ENCODE data around the gene CHCHD6.

The CHCHD6 gene

DNA sequence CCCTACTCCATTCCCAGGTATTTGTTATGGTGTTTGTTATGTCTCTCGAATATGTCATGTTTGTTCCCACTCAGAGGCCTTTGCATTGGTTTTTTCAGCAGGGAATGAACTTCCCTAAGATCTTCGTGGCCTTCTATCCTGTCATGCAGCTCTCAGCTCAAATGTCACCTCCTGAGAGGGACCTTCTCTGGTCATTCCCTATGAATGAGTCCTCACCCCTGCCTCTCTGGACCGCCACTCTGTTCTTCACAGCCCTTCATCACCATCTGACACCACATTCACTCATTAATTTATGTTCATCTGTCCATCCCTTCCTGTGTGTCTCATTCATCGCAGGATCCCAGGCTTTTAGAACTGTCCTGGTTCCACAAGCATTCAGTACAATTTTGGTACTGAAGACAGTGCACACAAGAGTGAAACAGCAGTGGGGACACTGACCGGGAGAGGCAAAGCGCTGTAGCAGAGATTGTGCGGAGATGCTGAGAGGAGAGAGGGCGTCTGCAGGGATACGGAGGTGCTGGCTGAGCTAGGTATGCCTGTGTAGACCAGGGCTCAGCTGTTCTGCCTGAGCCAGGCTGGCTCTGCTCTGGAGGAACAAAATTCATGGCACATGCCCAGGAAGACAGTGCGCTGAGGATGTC, 132.3 kb downstream of the CHCHD6 start:
- Mint-ChIP-seq H3K9me3 (no peaks in the 10 kb centered on the region), H3K4me1 (ENCODE audit: low read depth) (no peaks in the 10 kb centered on the region), H3K4me3 (no peak overlapping the region), H3K27ac (no peak overlapping the region), H3K27me3 (no peaks in the 10 kb centered on the region), H3K36me3 (ENCODE audit: low read depth) (no peaks in the 10 kb centered on the region)
- intact Hi-C loops (cut with micrococcal nuclease) = no loop called here

DNA sequence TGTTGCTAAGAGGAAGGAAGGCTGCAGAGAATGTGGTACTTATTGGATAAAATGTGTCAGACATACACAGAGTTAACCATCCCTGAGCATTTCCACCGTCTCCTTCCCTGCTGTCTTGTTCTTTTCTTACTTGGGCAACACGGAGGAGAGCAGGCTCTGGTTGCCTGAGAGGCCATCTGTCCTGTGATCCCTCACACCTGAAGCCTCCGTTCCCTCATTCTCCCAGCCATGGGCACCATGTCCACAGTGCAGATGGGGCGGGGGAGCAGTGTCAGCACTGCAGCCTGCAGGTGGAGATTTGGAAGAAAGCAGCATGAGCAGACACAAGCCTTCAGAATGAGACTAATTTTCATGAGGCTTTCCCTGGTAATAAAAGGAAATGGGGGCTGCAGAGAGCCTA, 133.7 kb downstream of the CHCHD6 start:
- Mint-ChIP-seq H3K4me1 (ENCODE audit: low read depth) (no peaks in the 10 kb centered on the region), H3K4me3 (no peak overlapping the region), H3K9me3 (no peaks in the 10 kb centered on the region), H3K27me3 (no peaks in the 10 kb centered on the region), H3K27ac (no peak overlapping the region), H3K36me3 (ENCODE audit: low read depth) (no peaks in the 10 kb centered on the region)
- intact Hi-C loops (cut with micrococcal nuclease) = no loop called here

DNA sequence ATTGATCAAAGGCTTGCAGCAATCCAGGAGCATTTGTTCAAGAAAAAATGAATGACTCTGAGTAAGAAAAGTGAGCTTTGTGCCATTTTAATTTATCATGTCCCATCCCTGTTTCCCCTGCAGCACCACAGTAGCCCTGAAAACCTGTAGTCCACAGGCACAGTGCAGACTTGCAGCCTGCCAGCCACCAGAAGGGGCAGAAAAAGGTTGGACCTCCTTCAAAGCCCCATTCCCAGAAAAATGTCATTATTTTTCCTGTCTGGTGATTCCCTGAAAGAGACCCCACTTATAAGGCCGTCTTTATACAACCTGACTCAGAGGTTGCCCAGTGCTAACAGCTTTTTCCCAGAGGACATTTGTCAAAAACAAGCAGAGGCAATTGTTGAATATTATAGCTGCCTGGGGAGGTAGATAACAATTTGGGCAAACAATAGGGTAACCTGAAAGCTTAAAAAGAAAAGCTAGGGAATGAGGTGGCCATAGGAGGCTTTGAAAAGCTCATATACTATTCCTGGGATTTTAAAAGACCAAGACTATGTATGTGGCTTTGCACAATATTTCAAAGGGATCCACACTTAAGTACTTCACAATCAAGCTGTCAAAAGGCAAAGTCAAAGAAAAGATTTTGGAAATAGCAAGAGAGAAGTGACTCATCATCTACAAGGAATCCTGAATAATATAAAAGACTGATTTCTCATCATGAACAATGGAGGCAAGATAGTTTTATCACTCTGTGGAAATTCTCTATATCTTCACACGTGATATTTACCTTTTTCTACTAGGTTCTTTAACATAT, 142.1 kb downstream of the CHCHD6 start:
- intact Hi-C loops (cut with micrococcal nuclease) = no loop called here
- Mint-ChIP-seq H3K36me3 (ENCODE audit: low read depth) (no peaks in the 10 kb centered on the region), H3K9me3 (no peaks in the 10 kb centered on the region), H3K4me3 (no peak overlapping the region), H3K27ac (no peak overlapping the region), H3K4me1 (ENCODE audit: low read depth) (no peaks in the 10 kb centered on the region), H3K27me3 (peaks cover 4% of the 10 kb centered on the region)

DNA sequence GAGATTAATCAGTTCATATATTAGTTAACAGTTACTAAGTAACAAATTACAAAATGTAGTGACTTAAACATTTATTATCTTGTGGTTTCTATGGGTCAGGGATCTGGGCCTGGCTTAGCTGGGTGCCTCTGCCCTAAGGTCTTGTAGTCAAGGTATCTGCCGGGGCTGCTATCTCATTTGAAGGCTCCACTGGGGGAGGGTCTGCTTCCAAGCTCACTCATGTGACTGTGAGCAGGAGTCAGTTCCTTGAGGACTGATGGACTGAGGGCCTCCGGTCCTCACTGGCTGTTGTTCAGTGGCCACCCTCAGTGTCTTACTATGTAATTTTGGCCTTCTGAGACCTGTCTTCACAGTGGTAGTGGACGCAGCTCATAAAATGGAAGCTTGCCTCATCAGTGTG, 143.0 kb downstream of the CHCHD6 start:
- Mint-ChIP-seq H3K36me3 (ENCODE audit: low read depth) (no peaks in the 10 kb centered on the region), H3K27ac (no peak overlapping the region), H3K27me3 (peaks cover 4% of the 10 kb centered on the region), H3K9me3 (no peaks in the 10 kb centered on the region), H3K4me3 (no peak overlapping the region), H3K4me1 (ENCODE audit: low read depth) (no peaks in the 10 kb centered on the region)
- intact Hi-C loops (cut with micrococcal nuclease) = no loop called here

DNA sequence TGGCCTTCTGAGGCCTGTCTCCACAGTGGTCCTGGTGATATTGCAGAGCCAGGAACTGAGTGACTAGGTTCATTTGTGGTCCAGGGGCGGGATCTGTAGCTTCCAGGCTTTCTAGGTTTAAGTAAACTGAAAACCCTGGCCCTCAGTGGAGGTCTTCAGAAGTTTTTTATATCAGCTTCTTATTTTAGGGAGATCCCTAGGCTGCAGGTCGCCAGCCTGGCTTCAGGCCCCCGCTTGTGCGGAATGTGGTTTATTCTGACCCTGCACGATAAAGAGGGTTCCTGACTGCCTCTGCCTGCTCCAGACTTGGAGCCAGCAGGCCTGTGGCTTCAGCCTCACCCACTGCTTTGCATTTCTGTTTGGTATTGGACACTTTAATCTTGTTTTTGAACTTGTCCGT, 145.0 kb downstream of the CHCHD6 start:
- Mint-ChIP-seq H3K4me1 (ENCODE audit: low read depth) (no peaks in the 10 kb centered on the region), H3K9me3 (no peaks in the 10 kb centered on the region), H3K27ac (no peak overlapping the region), H3K4me3 (no peak overlapping the region), H3K27me3 (peaks cover 4% of the 10 kb centered on the region), H3K36me3 (ENCODE audit: low read depth) (no peaks in the 10 kb centered on the region)
- intact Hi-C loops (cut with micrococcal nuclease) = no loop called here

DNA sequence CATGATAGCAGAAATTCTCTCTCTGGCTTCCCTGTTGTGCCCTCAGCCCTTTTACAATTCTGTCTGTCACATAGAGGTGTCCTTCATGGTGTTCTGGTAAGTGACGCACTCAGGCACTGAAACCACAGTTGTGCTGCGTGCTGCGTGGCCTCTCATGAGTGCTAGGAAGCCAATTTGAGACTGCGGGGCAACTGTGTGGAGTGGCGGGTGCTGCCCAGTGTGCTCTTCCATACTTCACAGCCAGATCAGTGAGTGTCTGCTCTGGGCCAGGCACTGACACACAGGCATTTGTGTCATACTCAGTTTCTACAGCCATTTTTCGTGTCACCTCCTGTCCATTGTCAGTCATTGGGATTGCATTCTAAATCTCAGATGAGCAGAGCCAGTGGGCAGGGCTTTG, 145.7 kb downstream of the CHCHD6 start:
- no peak overlapping the region for H3K27ac Mint-ChIP-seq
- no peaks in the 10 kb centered on the region for H3K9me3 Mint-ChIP-seq
- peaks cover 4% of the 10 kb centered on the region for H3K27me3 Mint-ChIP-seq
- H3K4me3 Mint-ChIP-seq = no peak overlapping the region
- intact Hi-C loops (cut with micrococcal nuclease) = no loop called here
- no peaks in the 10 kb centered on the region for H3K4me1 Mint-ChIP-seq (ENCODE audit: low read depth)
- no peaks in the 10 kb centered on the region for H3K36me3 Mint-ChIP-seq (ENCODE audit: low read depth)

DNA sequence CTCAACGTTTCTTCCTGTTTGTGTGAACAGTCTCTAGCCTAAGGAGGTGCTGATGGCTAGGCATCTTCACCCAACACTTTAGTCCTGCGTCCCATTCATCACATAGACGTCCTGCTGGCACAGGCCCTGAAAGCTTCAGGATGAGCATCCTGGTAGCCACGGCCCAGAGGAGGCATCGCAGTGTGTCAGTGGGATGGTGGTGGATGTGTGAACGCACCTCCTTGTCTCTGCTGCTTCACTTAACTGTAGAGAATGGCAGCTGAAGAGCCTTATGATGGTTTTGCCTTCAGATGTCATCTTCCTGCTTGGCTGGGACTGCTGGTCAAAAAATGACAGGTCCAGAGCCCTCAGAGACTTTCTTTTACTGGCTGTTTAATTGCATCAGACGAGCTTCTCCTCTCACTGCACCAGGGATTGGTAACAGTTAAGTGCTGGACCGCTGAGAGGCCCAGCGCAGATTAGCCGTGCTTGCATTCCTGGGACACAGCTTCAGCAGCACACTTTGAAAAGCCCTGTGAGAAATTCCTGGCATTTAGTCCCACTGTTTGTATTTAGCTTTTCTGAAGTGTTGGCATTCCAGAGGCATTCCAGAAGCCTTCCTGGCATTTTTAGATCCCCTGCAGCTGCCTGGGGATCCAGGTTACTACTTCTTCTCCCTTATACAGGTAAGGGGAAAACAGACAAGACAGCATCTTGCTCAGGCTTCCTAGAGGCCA, 146.5 kb downstream of the CHCHD6 start:
- H3K27ac Mint-ChIP-seq = no peak overlapping the region
- peaks cover 2% of the 10 kb centered on the region for H3K27me3 Mint-ChIP-seq
- no peaks in the 10 kb centered on the region for H3K9me3 Mint-ChIP-seq
- H3K4me1 Mint-ChIP-seq (ENCODE audit: low read depth) = no peaks in the 10 kb centered on the region
- H3K36me3 Mint-ChIP-seq (ENCODE audit: low read depth) = no peaks in the 10 kb centered on the region
- intact Hi-C loops (cut with micrococcal nuclease) = no loop called here
- no peak overlapping the region for H3K4me3 Mint-ChIP-seq

DNA sequence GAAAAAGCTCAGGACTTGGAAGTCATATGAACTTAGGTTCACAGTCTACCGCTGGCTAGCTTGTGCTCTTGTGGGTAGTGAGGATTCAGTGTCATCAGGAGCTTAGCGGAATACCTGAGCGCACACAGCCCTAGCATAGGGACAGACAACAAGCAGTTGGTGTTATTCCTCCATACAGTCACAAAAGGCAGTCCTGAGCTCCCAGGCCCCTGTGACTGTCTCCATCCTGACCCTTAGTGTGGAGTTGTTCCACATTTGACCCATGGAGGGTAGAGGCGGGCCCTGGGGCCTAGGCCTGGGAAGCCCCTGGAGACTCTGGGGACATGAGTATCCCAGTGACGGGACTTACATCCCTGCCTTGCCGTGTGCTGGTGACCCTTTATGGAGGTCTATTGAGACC, 147.3 kb downstream of the CHCHD6 start:
- no peaks in the 10 kb centered on the region for H3K9me3 Mint-ChIP-seq
- no peak overlapping the region for H3K27ac Mint-ChIP-seq
- H3K36me3 Mint-ChIP-seq (ENCODE audit: low read depth) = no peaks in the 10 kb centered on the region
- intact Hi-C loops (cut with micrococcal nuclease) = no loop called here
- peaks cover 2% of the 10 kb centered on the region for H3K27me3 Mint-ChIP-seq
- no peaks in the 10 kb centered on the region for H3K4me1 Mint-ChIP-seq (ENCODE audit: low read depth)
- no peak overlapping the region for H3K4me3 Mint-ChIP-seq

DNA sequence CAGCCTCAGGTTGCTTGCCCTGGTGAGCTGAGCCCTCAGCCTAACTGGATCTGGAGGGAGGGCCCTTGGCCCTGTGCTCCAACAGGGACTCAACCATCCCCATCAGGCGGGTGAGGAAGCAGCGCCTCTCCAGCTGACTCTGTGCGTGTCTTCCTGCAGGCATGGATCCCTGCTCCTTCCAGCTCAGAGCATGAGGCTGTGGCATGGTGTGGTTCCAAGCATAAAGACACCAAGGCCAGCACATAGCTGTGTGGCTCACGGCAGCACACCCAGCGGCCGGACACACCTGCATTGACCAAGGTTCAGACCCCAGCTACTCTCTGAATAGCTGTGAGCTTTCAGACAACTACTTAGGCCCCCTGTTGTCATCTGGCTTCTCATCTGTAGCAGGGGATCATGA, 147.9 kb downstream of the CHCHD6 start:
- H3K27ac Mint-ChIP-seq = no peak overlapping the region
- H3K36me3 Mint-ChIP-seq (ENCODE audit: low read depth) = no peaks in the 10 kb centered on the region
- no peak overlapping the region for H3K4me3 Mint-ChIP-seq
- peaks cover 2% of the 10 kb centered on the region for H3K27me3 Mint-ChIP-seq
- intact Hi-C loops (cut with micrococcal nuclease) = no loop called here
- no peaks in the 10 kb centered on the region for H3K4me1 Mint-ChIP-seq (ENCODE audit: low read depth)
- no peaks in the 10 kb centered on the region for H3K9me3 Mint-ChIP-seq

DNA sequence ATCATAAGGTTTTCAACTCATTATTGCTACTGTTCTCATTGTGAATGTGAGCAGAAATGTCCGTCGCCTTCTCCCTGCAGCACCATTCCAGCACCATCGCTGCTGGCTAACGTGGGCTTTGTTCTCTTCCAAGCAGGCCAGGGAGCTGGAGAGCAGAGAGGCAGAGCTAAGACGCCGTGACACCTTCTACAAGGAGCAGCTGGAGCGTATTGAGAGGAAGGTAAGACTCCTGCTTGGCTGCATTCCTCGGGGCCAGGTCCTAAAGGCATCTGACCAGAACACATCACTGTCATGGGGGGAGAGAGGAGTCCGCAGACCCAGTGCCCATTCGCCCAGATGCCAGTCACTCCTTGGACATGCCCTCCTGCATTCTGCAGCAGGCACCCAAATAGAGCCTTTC, 148.5 kb downstream of the CHCHD6 start:
- H3K27me3 Mint-ChIP-seq = peaks cover 2% of the 10 kb centered on the region
- no peaks in the 10 kb centered on the region for H3K4me1 Mint-ChIP-seq (ENCODE audit: low read depth)
- H3K36me3 Mint-ChIP-seq (ENCODE audit: low read depth) = no peaks in the 10 kb centered on the region
- H3K27ac Mint-ChIP-seq = no peak overlapping the region
- no peak overlapping the region for H3K4me3 Mint-ChIP-seq
- intact Hi-C loops (cut with micrococcal nuclease) = no loop called here
- H3K9me3 Mint-ChIP-seq = no peaks in the 10 kb centered on the region

DNA sequence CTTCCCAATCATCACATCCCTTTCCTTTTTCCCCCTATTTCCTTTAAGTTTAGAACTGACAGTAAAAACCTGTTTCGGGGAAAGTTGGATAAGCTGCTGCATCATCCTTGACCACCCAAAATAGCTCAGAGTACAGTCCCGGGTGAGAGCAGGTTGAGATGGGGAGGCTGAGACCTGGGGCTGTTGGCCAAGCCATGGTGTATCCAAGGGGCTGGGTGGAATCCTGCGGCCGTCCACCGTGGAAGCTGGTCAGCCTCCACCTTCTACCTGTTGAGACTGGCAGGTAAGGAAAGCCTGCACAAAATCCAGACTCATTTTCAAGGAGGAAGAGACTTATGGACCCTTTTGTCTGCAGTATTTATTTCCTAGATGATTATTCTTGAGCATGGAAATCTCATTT, 150.6 kb downstream of the CHCHD6 start:
- Mint-ChIP-seq H3K27ac (no peak overlapping the region), H3K9me3 (no peaks in the 10 kb centered on the region), H3K36me3 (ENCODE audit: low read depth) (no peaks in the 10 kb centered on the region), H3K4me1 (ENCODE audit: low read depth) (no peaks in the 10 kb centered on the region), H3K4me3 (no peak overlapping the region), H3K27me3 (no peaks in the 10 kb centered on the region)
- intact Hi-C loops (cut with micrococcal nuclease) = no loop called here

DNA sequence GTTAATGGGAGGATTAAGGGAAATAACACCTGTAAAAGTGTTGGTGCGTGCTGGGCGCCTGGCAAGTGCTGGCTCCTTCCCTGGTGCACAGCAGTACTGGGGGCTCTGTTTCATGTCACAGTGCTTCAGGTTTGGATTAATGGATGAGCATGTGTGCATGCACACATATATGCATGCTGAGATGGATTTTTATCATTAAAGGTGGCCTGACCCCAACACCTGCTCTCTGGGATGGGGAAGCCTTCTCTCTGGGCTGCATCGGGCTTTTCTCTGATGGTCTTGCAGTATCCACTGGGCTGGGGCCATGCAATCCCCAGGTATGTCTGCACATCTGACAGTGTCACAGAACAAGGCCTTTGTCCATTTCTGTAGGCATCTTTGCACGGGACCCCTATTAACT, 151.3 kb downstream of the CHCHD6 start:
- no peaks in the 10 kb centered on the region for H3K4me1 Mint-ChIP-seq (ENCODE audit: low read depth)
- no peaks in the 10 kb centered on the region for H3K27me3 Mint-ChIP-seq
- intact Hi-C loops (cut with micrococcal nuclease) = no loop called here
- no peak overlapping the region for H3K4me3 Mint-ChIP-seq
- H3K9me3 Mint-ChIP-seq = no peaks in the 10 kb centered on the region
- no peak overlapping the region for H3K27ac Mint-ChIP-seq
- H3K36me3 Mint-ChIP-seq (ENCODE audit: low read depth) = no peaks in the 10 kb centered on the region

DNA sequence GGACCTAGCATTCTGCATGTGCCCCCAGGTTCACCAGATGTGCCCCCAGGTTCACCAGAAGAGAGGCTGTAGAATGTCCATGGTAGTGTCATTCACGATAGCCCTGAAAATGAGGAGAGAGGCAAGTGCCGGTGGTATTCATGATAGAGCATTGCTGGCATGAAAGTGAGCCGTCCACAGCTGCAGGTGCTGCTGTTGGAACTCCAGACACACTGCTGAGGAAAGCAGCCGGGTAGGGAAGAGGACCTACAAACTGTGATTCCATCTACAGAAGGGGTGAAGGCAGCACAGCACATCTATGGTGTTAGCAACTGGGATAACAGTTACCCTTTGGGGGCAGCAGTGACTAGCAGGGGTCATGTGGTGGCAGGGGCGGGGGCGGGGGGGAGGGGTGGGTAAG, 153.9 kb downstream of the CHCHD6 start:
- Mint-ChIP-seq H3K4me1 (ENCODE audit: low read depth) (no peaks in the 10 kb centered on the region), H3K27ac (no peak overlapping the region), H3K27me3 (no peaks in the 10 kb centered on the region), H3K4me3 (no peak overlapping the region), H3K36me3 (ENCODE audit: low read depth) (no peaks in the 10 kb centered on the region), H3K9me3 (no peaks in the 10 kb centered on the region)
- intact Hi-C loops (cut with micrococcal nuclease) = no loop called here

DNA sequence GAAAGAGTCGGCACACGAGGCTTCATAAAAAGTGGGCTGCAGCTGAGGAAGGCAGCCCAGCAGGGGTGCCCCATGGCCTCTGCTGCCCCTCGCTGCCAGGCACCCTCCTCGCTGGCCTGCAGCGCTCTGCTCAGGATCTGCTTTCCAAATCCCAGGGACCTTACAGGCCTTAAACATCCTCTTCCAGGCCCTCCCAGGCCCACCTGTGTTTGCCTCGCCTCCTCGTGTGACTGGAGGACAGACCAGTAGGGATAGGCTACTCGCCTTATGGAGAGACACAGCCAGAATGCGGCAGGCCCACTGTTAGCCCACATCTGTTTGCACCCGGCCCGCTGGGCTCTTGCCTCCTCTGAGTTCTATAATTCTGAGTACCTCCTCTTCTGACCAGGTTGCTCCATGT, 154.4 kb downstream of the CHCHD6 start:
- no peak overlapping the region for H3K27ac Mint-ChIP-seq
- H3K4me3 Mint-ChIP-seq = no peak overlapping the region
- H3K36me3 Mint-ChIP-seq (ENCODE audit: low read depth) = no peaks in the 10 kb centered on the region
- no peaks in the 10 kb centered on the region for H3K4me1 Mint-ChIP-seq (ENCODE audit: low read depth)
- intact Hi-C loops (cut with micrococcal nuclease) = no loop called here
- no peaks in the 10 kb centered on the region for H3K9me3 Mint-ChIP-seq
- H3K27me3 Mint-ChIP-seq = no peaks in the 10 kb centered on the region

All from dendritic cell treated with granulocyte-macrophage colony-stimulating factor and Interleukin-4, amounts not matched to agents 40 ng/mL and 50 ng/mL, for 4 days (primary cell).